ENCODE data around the gene ITFG1. TPM values are rescaled to one million over a fixed set of nuclear protein-coding genes. Genes with fewer than 3 reads are reported as not detected.
A peak's percentile ranks its signal among the peaks of the same experiment; 100 is the strongest.

The ITFG1 gene
- total RNA-seq, 1 donor from 2014 or later, result 50.3 TPM

- no peak for DNase-seq (ENCODE audit: low read depth)
- TF ChIP-seq CTCF (conservative IDR thresholded peaks at IDR 0.05; ENCODE audit: low read depth, low read length), result no peak
- no peak overlapping the region for H3K4me3 ChIP-seq (ENCODE audit: low read depth, low read length)
Observed at GRCh38 chr16:47113130-47113529, 347.7 kb downstream of the ITFG1 start.

GRCh38 chr16:47110939-47111338, 349.9 kb downstream of the ITFG1 start:
- H3K4me3 ChIP-seq (ENCODE audit: low read depth, low read length), result no peak overlapping the region
- TF ChIP-seq CTCF (conservative IDR thresholded peaks at IDR 0.05; ENCODE audit: low read depth, low read length), result peak; percentile 20
- no peak for DNase-seq (ENCODE audit: low read depth)

- no peak for TF ChIP-seq CTCF (conservative IDR thresholded peaks at IDR 0.05; ENCODE audit: low read depth, low read length)
- H3K4me3 ChIP-seq (ENCODE audit: low read depth, low read length), result no peak overlapping the region
- no peak for DNase-seq (ENCODE audit: low read depth)
Observed at GRCh38 chr16:47109361-47109760, 351.5 kb downstream of the ITFG1 start.

Other genes starting within 250 kb of the ITFG1 start
- gene PHKB, start 268 bp upstream of the ITFG1 start, total RNA-seq, result 25.9 and 33.3 TPM in 2 replicates

All from epithelial cell of proximal tubule (primary cell).